HG02981 (cell line): Measurements from ENCODE around the gene PTPRN2.

Experiments
- ATAC-seq: cut with Tn5 transposase; IDR thresholded peaks from one replicate; pipeline ENCODE4 v1.9.1; 2021; ENCODE audit warnings: mild to moderate bottlenecking, moderate library complexity; ENCODE audit not compliant: unreplicated experiment

The PTPRN2 gene

GRCh38 chr7:158289761-158290523 is 297.7 kb downstream of the PTPRN2 start:
- no peak for ATAC-seq

GRCh38 chr7:158289231-158289630 is 298.4 kb downstream of the PTPRN2 start:
- ATAC-seq, result no peak

GRCh38 chr7:158286210-158286609 is 301.4 kb downstream of the PTPRN2 start:
- no peak for ATAC-seq

GRCh38 chr7:158285383-158285770 is 302.2 kb downstream of the PTPRN2 start:
- ATAC-seq, result no peak

- no peak for ATAC-seq
Observed at GRCh38 chr7:158284617-158285382, 302.8 kb downstream of the PTPRN2 start.

- no peak for ATAC-seq
Observed at GRCh38 chr7:158284121-158284520, 303.5 kb downstream of the PTPRN2 start.

GRCh38 chr7:158283016-158283974 is 304.3 kb downstream of the PTPRN2 start:
- no peak for ATAC-seq

GRCh38 chr7:158282461-158283001 is 305.1 kb downstream of the PTPRN2 start:
- ATAC-seq, result no peak

GRCh38 chr7:158281441-158281840 is 306.2 kb downstream of the PTPRN2 start:
- ATAC-seq, result no peak

GRCh38 chr7:158280448-158281144 is 307.0 kb downstream of the PTPRN2 start:
- ATAC-seq, result no peak

- no peak for ATAC-seq
Observed at GRCh38 chr7:158279539-158280447, 307.8 kb downstream of the PTPRN2 start.

GRCh38 chr7:158278745-158279320 is 308.8 kb downstream of the PTPRN2 start:
- no peak for ATAC-seq

GRCh38 chr7:158277219-158278141 is 310.1 kb downstream of the PTPRN2 start:
- ATAC-seq, result no peak

- no peak for ATAC-seq
Observed at GRCh38 chr7:158276414-158277218, 311.0 kb downstream of the PTPRN2 start.

- ATAC-seq, result no peak
Observed at GRCh38 chr7:158275711-158276413, 311.8 kb downstream of the PTPRN2 start.

- ATAC-seq, result no peak
Observed at GRCh38 chr7:158274996-158275395, 312.6 kb downstream of the PTPRN2 start.
